Fibroblast of lung (primary cell): ENCODE data around the gene APBB2.

Source experiments
- CTCF ChIP-seq, 2 donors: IDR thresholded peaks in 1 of 2; conservative IDR thresholded peaks in 1 of 2; 1 replicate in 1 of 2; 2 replicates in 1 of 2; pipeline ENCODE4 v1.5.1; 2011 to 2012; ENCODE audit warnings: low read length in 2 of 2, control low read depth in 1 of 2, inconsistent platforms in 1 of 2, low read depth in 1 of 2, mild to moderate bottlenecking in 1 of 2
- EZH2 ChIP-seq: IDR thresholded peaks from 2 replicates; pipeline ENCODE4 v1.5.1; 2012; ENCODE audit warnings: low read length, control low read depth, mild to moderate bottlenecking; ENCODE audit errors: missing control alignments

- TF ChIP-seq CTCF (conservative IDR thresholded peaks at IDR 0.05 in 1 of 2, IDR thresholded peaks at IDR 0.05 in 1 of 2; ENCODE audit: low read depth in 1 of 2, low read length in 2 of 2) (no peak), EZH2 (no peak)
Measured at GRCh38 chr4:40952217-40952616, 262.1 kb downstream of the APBB2 start.
